K562 (cell line): ENCODE data around the gene LRP1-AS. TPM values are rescaled to one million over a fixed set of nuclear protein-coding genes. Genes with fewer than 3 reads are reported as not detected.

ENCODE experiments used
- ARHGAP35 ChIP-seq: fragments of 450-650 bp; IDR thresholded peaks from 2 replicates; pipeline ENCODE4 v1.6.1; 2018; ENCODE audit not compliant: partially characterized antibody
- CBX5 ChIP-seq: IDR thresholded peaks from 2 replicates; pipeline ENCODE4 v1.6.1; 2014; ENCODE audit warnings: low read depth, borderline replicate concordance
- CREB1 ChIP-seq, 2 experiments: sonication (generic) in 1 of 2; formaldehyde crosslinking in 1 of 2; IDR thresholded peaks; 2 replicates each; pipeline versions ENCODE4 v1.6.1 to v1.8.0; 2012 to 2022; ENCODE audit warnings: inconsistent platforms in 1 of 2, mild to moderate bottlenecking in 1 of 2, missing genetic modification reagents in 1 of 2, moderate library complexity in 1 of 2
- E2F1 ChIP-seq: sonication (generic); formaldehyde crosslinking; IDR thresholded peaks from 2 replicates; pipeline ENCODE4 v1.8.1; 2023; ENCODE audit warnings: mild to moderate bottlenecking, missing genetic modification reagents, moderate library complexity
- MAFF ChIP-seq: IDR thresholded peaks from 2 replicates; pipeline ENCODE4 v1.6.1; 2012; ENCODE audit warnings: low read length, improper control_type of control experiment
- MAX ChIP-seq: sonication (generic); formaldehyde crosslinking; IDR thresholded peaks from 2 replicates; pipeline ENCODE4 v1.9.0; 2022; ENCODE audit warnings: mild to moderate bottlenecking, missing genetic modification reagents
- MEF2A ChIP-seq: IDR thresholded peaks from 2 replicates; pipeline ENCODE4 v1.6.1; 2011; ENCODE audit warnings: low read depth, mild to moderate bottlenecking, low read length, moderate library complexity; ENCODE audit not compliant: control insufficient read depth
- MIER1 ChIP-seq: fragments of 450-650 bp; IDR thresholded peaks from 2 replicates; pipeline ENCODE4 v1.6.1; 2016; ENCODE audit warnings: antibody characterized with exemption, mild to moderate bottlenecking, low read depth
- PATZ1 ChIP-seq: fragments of 250-450 bp; sonication (Bioruptor Pico); IDR thresholded peaks from 2 replicates; pipeline ENCODE4 v1.5.0; 2020; ENCODE audit warnings: mild to moderate bottlenecking, borderline replicate concordance
- RAD21 ChIP-seq, 2 experiments: fragments of 250-450 bp in 1 of 2; fragments of 450-650 bp in 1 of 2; sonication (Bioruptor Pico) in 1 of 2; formaldehyde crosslinking in 1 of 2; IDR thresholded peaks in 1 of 2; conservative IDR thresholded peaks in 1 of 2; 2 replicates each; pipeline versions ENCODE4 v1.4.0 to v1.8.0; 2020 to 2022; ENCODE audit warnings: mild to moderate bottlenecking in 2 of 2, moderate library complexity in 1 of 2
- SP1 ChIP-seq: sonication (generic); formaldehyde crosslinking; IDR thresholded peaks from 2 replicates; pipeline ENCODE4 v1.8.1; 2022; ENCODE audit warnings: mild to moderate bottlenecking, missing genetic modification reagents
- TCF7 ChIP-seq: sonication (generic); IDR thresholded peaks from 2 replicates; pipeline ENCODE4 v1.6.1; 2016; ENCODE audit warnings: antibody characterized with exemption, borderline replicate concordance
- ZBED1 ChIP-seq: IDR thresholded peaks from 2 replicates; pipeline ENCODE4 v1.6.1; 2014
- ZBTB33 ChIP-seq: sonication (generic); formaldehyde crosslinking; IDR thresholded peaks from 2 replicates; pipeline ENCODE4 v1.8.1; 2023; ENCODE audit warnings: mild to moderate bottlenecking, missing genetic modification reagents
- ZNF239 ChIP-seq: fragments of 250-450 bp; sonication (Bioruptor Pico); IDR thresholded peaks from 2 replicates; pipeline ENCODE4 v1.4.0; 2020; ENCODE audit warnings: mild to moderate bottlenecking
- ZNF76 ChIP-seq: fragments of 250-450 bp; sonication (Bioruptor Pico); IDR thresholded peaks from 2 replicates; pipeline ENCODE4 v1.4.0; 2020; ENCODE audit warnings: mild to moderate bottlenecking, moderate library complexity, borderline replicate concordance
- polyA plus RNA-seq, 8 experiments: library from polyadenylated mRNA; depleted of rRNA in 4 of 8; stranded (reverse) in 5 of 8; unstranded in 3 of 8; fragments of >200 nt; fragmentation: Nextera tagmentation in 2 of 8; fragmentation: Illumina TruSeq in 1 of 8; extraction: Ambion mirVana in 2 of 8; extraction: Trizol in 1 of 8; gene quantifications; 2 replicates each; pipeline versions ENCODE4 v1.2.1 to v1.2.3, GENCODE V29; 2011 to 2014; ENCODE audit warnings: inconsistent platforms in 1 of 8, missing spikeins in 1 of 8
- total RNA-seq, 7 experiments: library from RNA; depleted of rRNA in 6 of 7; stranded (reverse); fragments of >200 nt in 6 of 7; fragmentation: Illumina TruSeq in 2 of 7; extraction: Trizol in 2 of 7; gene quantifications; 2 replicates each; pipeline versions ENCODE4 v1.2.1 to v1.2.3, GENCODE V29; 2011 to 2021; ENCODE audit warnings: low replicate concordance in 1 of 7
- TF ChIP-seq, protein P1 (sequence below): sonication (generic); formaldehyde crosslinking; IDR thresholded peaks from 2 replicates; pipeline ENCODE4 v1.8.1; 2022; ENCODE audit warnings: missing genetic modification reagents
- TF ChIP-seq, protein P2 (sequence below): sonication (generic); formaldehyde crosslinking; IDR thresholded peaks from 2 replicates; pipeline ENCODE4 v1.8.1; 2023; ENCODE audit warnings: mild to moderate bottlenecking, missing genetic modification reagents

The LRP1-AS gene
- total and polyA plus RNA-seq, 9 of the 15 experiments (the other 6 are each of a cell fraction or from before 2014, with no cell fraction given) = not detected

GRCh38 chr12:57175428-57176138 lies 28.2 kb upstream of the LRP1-AS start (continued):
- TF ChIP-seq MIER1 (no peak), PATZ1 (CRISPR knock-in tag) (no peak), SP1 (CRISPR knock-in tag) (no peak), TCF7 (no peak), E2F1 (CRISPR knock-in tag) (0 out of 2 replicates have a peak, but pooled peaks have one; percentile 36), CREB1 (IDR thresholded peaks at IDR 0.05) (peak; percentile 30; the same call in 1 of the 2 replicates), CREB1 (CRISPR knock-in tag; IDR thresholded peaks at IDR 0.05) (peak; percentile 45; the same call in 1 of the 2 replicates), ZNF239 (CRISPR knock-in tag) (no peak), MEF2A (no peak), MAFF (no peak), ARHGAP35 (no peak), ZNF76 (CRISPR knock-in tag) (no peak), ZBTB33 (CRISPR knock-in tag) (no peak), ZBED1 (no peak), MAX (CRISPR knock-in tag) (0 out of 2 replicates have a peak, but pooled peaks have one; percentile 26), RAD21 (CRISPR knock-in tag; conservative IDR thresholded peaks at IDR 0.05 in 1 of 2, IDR thresholded peaks at IDR 0.05 in 1 of 2) (peak; percentile 62 to 82), CBX5 (no peak)
- TF ChIP-seq, protein P1, sequence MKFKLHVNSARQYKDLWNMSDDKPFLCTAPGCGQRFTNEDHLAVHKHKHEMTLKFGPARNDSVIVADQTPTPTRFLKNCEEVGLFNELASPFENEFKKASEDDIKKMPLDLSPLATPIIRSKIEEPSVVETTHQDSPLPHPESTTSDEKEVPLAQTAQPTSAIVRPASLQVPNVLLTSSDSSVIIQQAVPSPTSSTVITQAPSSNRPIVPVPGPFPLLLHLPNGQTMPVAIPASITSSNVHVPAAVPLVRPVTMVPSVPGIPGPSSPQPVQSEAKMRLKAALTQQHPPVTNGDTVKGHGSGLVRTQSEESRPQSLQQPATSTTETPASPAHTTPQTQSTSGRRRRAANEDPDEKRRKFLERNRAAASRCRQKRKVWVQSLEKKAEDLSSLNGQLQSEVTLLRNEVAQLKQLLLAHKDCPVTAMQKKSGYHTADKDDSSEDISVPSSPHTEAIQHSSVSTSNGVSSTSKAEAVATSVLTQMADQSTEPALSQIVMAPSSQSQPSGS (CRISPR knock-in tag) = no peak
- TF ChIP-seq, protein P2, sequence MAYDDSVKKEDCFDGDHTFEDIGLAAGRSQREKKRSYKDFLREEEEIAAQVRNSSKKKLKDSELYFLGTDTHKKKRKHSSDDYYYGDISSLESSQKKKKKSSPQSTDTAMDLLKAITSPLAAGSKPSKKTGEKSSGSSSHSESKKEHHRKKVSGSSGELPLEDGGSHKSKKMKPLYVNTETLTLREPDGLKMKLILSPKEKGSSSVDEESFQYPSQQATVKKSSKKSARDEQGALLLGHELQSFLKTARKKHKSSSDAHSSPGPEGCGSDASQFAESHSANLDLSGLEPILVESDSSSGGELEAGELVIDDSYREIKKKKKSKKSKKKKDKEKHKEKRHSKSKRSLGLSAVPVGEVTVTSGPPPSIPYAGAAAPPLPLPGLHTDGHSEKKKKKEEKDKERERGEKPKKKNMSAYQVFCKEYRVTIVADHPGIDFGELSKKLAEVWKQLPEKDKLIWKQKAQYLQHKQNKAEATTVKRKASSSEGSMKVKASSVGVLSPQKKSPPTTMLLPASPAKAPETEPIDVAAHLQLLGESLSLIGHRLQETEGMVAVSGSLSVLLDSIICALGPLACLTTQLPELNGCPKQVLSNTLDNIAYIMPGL (CRISPR knock-in tag) = 0 out of 2 replicates have a peak, but pooled peaks have one; percentile 64
